Neural cell (in vitro differentiated cells): ENCODE results near the gene ITFG1. TPM values are rescaled to one million over a fixed set of nuclear protein-coding genes. Genes with fewer than 3 reads are reported as not detected.

Source experiments
- H2AFZ ChIP-seq: fragments of 200-600, 300-800 bp; sonication (generic), shearing (Covaris generic); 2 replicates; pipeline ENCODE4 v1.6.0; 2014; ENCODE audit warnings: low read depth, mild to moderate bottlenecking, antibody characterized with exemption, low read length, moderate library complexity
- H3F3A ChIP-seq: fragments of 200-600 bp; shearing (Covaris generic); 2 replicates; pipeline ENCODE4 v1.6.1; 2016; ENCODE audit warnings: mild to moderate bottlenecking, moderate library complexity, mixed read lengths, antibody characterized with exemption, low read length; ENCODE audit not compliant: insufficient read depth, poor library complexity, severe bottlenecking
- H3K27ac ChIP-seq: fragments of 200-600, 300-800 bp; sonication (generic), shearing (Covaris generic); 2 replicates; pipeline ENCODE4 v1.5.1; 2014; ENCODE audit warnings: mild to moderate bottlenecking, low read length, moderate library complexity
- H3K27me3 ChIP-seq: fragments of 300-800, 200-600 bp; sonication (generic), shearing (Covaris generic); 2 replicates; pipeline ENCODE4 v1.6.0; 2014; ENCODE audit warnings: mild to moderate bottlenecking, low read depth, low read length, moderate library complexity; ENCODE audit not compliant: insufficient read depth
- H3K36me3 ChIP-seq: fragments of 300-800, 200-600 bp; sonication (generic), shearing (Covaris generic); 2 replicates; pipeline ENCODE4 v1.5.1; 2014; ENCODE audit warnings: mild to moderate bottlenecking, antibody characterized with exemption, low read length, moderate library complexity; ENCODE audit not compliant: insufficient read depth
- H3K4me2 ChIP-seq: fragments of 300-800, 200-600 bp; sonication (generic), shearing (Covaris generic); 2 replicates; pipeline ENCODE4 v1.6.0; 2014; ENCODE audit warnings: mild to moderate bottlenecking, low read length
- H3K4me3 ChIP-seq: fragments of 300-800, 200-600 bp; sonication (generic), shearing (Covaris generic); 2 replicates; pipeline ENCODE4 v1.5.1; 2014; ENCODE audit warnings: mild to moderate bottlenecking, low read length, moderate library complexity
- H3K79me2 ChIP-seq: fragments of 200-600 bp; shearing (Covaris generic); replicated peaks from 2 replicates; pipeline ENCODE4 v1.6.0; 2014; ENCODE audit warnings: mild to moderate bottlenecking, low read length, moderate library complexity; ENCODE audit not compliant: insufficient read depth
- H3K9ac ChIP-seq: fragments of 300-800, 200-600 bp; sonication (generic), shearing (Covaris generic); 2 replicates; pipeline ENCODE4 v1.6.1; 2016; ENCODE audit warnings: mild to moderate bottlenecking, low read length, mixed read lengths
- H3K9me2 ChIP-seq: fragments of 200-600 bp; shearing (Covaris generic); 2 replicates; pipeline ENCODE4 v1.6.1; 2016; ENCODE audit warnings: mild to moderate bottlenecking, low read length, mixed read lengths; ENCODE audit not compliant: insufficient read depth
- H3K9me3 ChIP-seq: fragments of 200-600, 300-800 bp; sonication (generic), shearing (Covaris generic); 2 replicates; pipeline ENCODE4 v1.6.1; 2016; ENCODE audit warnings: mild to moderate bottlenecking, mixed run types, low read length, moderate library complexity, mixed read lengths
- H4K20me1 ChIP-seq: fragments of 200-600 bp; shearing (Covaris generic); 2 replicates; pipeline ENCODE4 v1.6.1; 2016; ENCODE audit warnings: mild to moderate bottlenecking, mixed run types; ENCODE audit not compliant: insufficient read depth
- CTCF ChIP-seq: fragments of 450-650 bp; IDR thresholded peaks from 2 replicates; pipeline ENCODE4 v1.5.1; 2014; ENCODE audit warnings: antibody characterized with exemption, mild to moderate bottlenecking, moderate library complexity; ENCODE audit not compliant: poor library complexity, severe bottlenecking
- EP300 ChIP-seq: fragments of 450-650 bp; conservative IDR thresholded peaks from 2 replicates; pipeline ENCODE4 v1.6.1; 2014; ENCODE audit warnings: antibody characterized with exemption, mild to moderate bottlenecking, moderate library complexity; ENCODE audit not compliant: poor library complexity, severe bottlenecking
- EZH2 ChIP-seq: fragments of 200-600, 300-800 bp; shearing (Covaris generic), sonication (generic); IDR thresholded peaks from 2 replicates; pipeline ENCODE4 v1.6.1; 2014; ENCODE audit warnings: antibody characterized with exemption, low read length, borderline replicate concordance, mild to moderate bottlenecking; ENCODE audit not compliant: insufficient read depth, poor library complexity, severe bottlenecking
- MXI1 ChIP-seq: fragments of 450-650 bp; conservative IDR thresholded peaks from 2 replicates; pipeline ENCODE4 v1.6.1; 2014; ENCODE audit warnings: antibody characterized with exemption, mild to moderate bottlenecking; ENCODE audit not compliant: poor library complexity, severe bottlenecking
- POLR2AphosphoS5 ChIP-seq: IDR thresholded peaks from 2 replicates; pipeline ENCODE4 v1.6.1; 2012
- RAD21 ChIP-seq: fragments of 450-650 bp; conservative IDR thresholded peaks from 2 replicates; pipeline ENCODE4 v1.6.1; 2014; ENCODE audit warnings: antibody characterized with exemption, mild to moderate bottlenecking, moderate library complexity
- REST ChIP-seq: IDR thresholded peaks from 2 replicates; pipeline ENCODE4 v1.6.1; 2012; ENCODE audit warnings: borderline replicate concordance
- SMC3 ChIP-seq: fragments of 450-650 bp; conservative IDR thresholded peaks from 2 replicates; pipeline ENCODE4 v1.6.1; 2014; ENCODE audit warnings: antibody characterized with exemption, mild to moderate bottlenecking, moderate library complexity; ENCODE audit not compliant: poor library complexity
- TAF1 ChIP-seq: IDR thresholded peaks from 2 replicates; pipeline ENCODE4 v1.6.1; 2012; ENCODE audit warnings: low read depth
- polyA plus RNA-seq: library from polyadenylated mRNA; depleted of rRNA; stranded (reverse); fragments of >200 nt; gene quantifications from 2 replicates; pipeline ENCODE4 v1.2.3, GENCODE V29; 2014

ITFG1 gene
- polyA plus RNA-seq, 1 donor from 2014 or later: 155 TPM

GRCh38 chr16:47386201-47386718, 74.6 kb downstream of the ITFG1 start:
- H3K36me3 ChIP-seq: no peaks in the 10 kb centered on the region
- no peaks in the 10 kb centered on the region for H3K27me3 ChIP-seq
- no peak overlapping the region for H3K27ac ChIP-seq
- H2AFZ ChIP-seq: no peak overlapping the region
- no peak overlapping the region for H3K4me2 ChIP-seq
- H3F3A ChIP-seq: no peaks in the 10 kb centered on the region
- no peak overlapping the region for H3K9ac ChIP-seq
- H3K9me3 ChIP-seq: no peaks in the 10 kb centered on the region
- TF ChIP-seq TAF1 (no peak), SMC3 (no peak), MXI1 (no peak), EZH2 (no peak)
- H3K79me2 ChIP-seq: no peaks in the 10 kb centered on the region
- H3K9me2 ChIP-seq: no peaks in the 10 kb centered on the region
- no peaks in the 10 kb centered on the region for H4K20me1 ChIP-seq
- no peak overlapping the region for H3K4me3 ChIP-seq

GRCh38 chr16:47382362-47382761, 78.5 kb downstream of the ITFG1 start:
- Histone ChIP-seq H3K79me2 (no peaks in the 10 kb centered on the region), H3K36me3 (no peaks in the 10 kb centered on the region), H3K27me3 (no peaks in the 10 kb centered on the region), H3K4me3 (no peak overlapping the region), H2AFZ (no peak overlapping the region), H3K9me3 (no peaks in the 10 kb centered on the region), H3K9me2 (no peaks in the 10 kb centered on the region), H3F3A (no peaks in the 10 kb centered on the region), H3K27ac (no peak overlapping the region), H4K20me1 (no peaks in the 10 kb centered on the region), H3K4me2 (no peak overlapping the region), H3K9ac (no peak overlapping the region)
- TF ChIP-seq MXI1: no peak
- no peak for TF ChIP-seq EZH2
- TF ChIP-seq REST: no peak
- no peak for TF ChIP-seq RAD21
- TF ChIP-seq EP300: no peak
- no peak for TF ChIP-seq SMC3
- TF ChIP-seq TAF1: no peak
- no peak for TF ChIP-seq POLR2AphosphoS5
- TF ChIP-seq CTCF: no peak
